GM12892 (cell line): ENCODE results near the gene SLC29A3.

Experiments
- DNase-seq: peaks from one replicate; pipeline ENCODE4 v3.0.0; 2011; ENCODE audit not compliant: insufficient read length
- FAIRE-seq: peaks from 2 replicates; lab custom pipeline; 2011; peaks lifted over from hg19 to GRCh38; lab: Jason Lieb, UNC
- POLR2A ChIP-seq: IDR thresholded peaks from 2 replicates; pipeline ENCODE4 v1.6.1; 2011; ENCODE audit warnings: low read depth, low read length, control low read depth
- POLR2AphosphoS5 ChIP-seq: IDR thresholded peaks from 2 replicates; pipeline ENCODE4 v1.6.1; 2011; ENCODE audit warnings: low read depth, low read length, control low read depth
- TAF1 ChIP-seq: IDR thresholded peaks from 2 replicates; pipeline ENCODE4 v1.6.1; 2011; ENCODE audit warnings: low read depth, mild to moderate bottlenecking, control low read depth, low read length, borderline replicate concordance

SLC29A3 gene

GRCh38 chr10:71392791-71393781 lies 74.0 kb downstream of the SLC29A3 start:
- TF ChIP-seq POLR2A: no peak
- no peak for TF ChIP-seq TAF1
- TF ChIP-seq POLR2AphosphoS5: no peak
- DNase-seq (no peak), FAIRE-seq (no peak)

GRCh38 chr10:71393841-71394475 lies 74.9 kb downstream of the SLC29A3 start:
- no peak for TF ChIP-seq POLR2A
- no peak for TF ChIP-seq POLR2AphosphoS5
- TF ChIP-seq TAF1: no peak
- no peak for FAIRE-seq

GRCh38 chr10:71394926-71395562 lies 76.0 kb downstream of the SLC29A3 start:
- DNase-seq (no peak), FAIRE-seq (no peak)
- no peak for TF ChIP-seq POLR2AphosphoS5
- no peak for TF ChIP-seq POLR2A
- no peak for TF ChIP-seq TAF1

More at GRCh38 chr10:71393841-71394475, 74.9 kb downstream of the SLC29A3 start:
- DNase-seq: no peak

- FAIRE-seq: no peak
- DNase-seq: no peak
- TF ChIP-seq TAF1 (no peak), POLR2AphosphoS5 (no peak), POLR2A (no peak)
Measured at GRCh38 chr10:71395621-71396020, 76.6 kb downstream of the SLC29A3 start.

- FAIRE-seq (no peak), DNase-seq (no peak)
- TF ChIP-seq POLR2A: no peak
- no peak for TF ChIP-seq POLR2AphosphoS5
- no peak for TF ChIP-seq TAF1
Measured at GRCh38 chr10:71396084-71396710, 77.1 kb downstream of the SLC29A3 start.

- no peak for FAIRE-seq
- no peak for DNase-seq
- TF ChIP-seq TAF1 (no peak), POLR2AphosphoS5 (no peak), POLR2A (no peak)
Measured at GRCh38 chr10:71396711-71397295, 77.7 kb downstream of the SLC29A3 start, which contains the start of gene CDH23. CDH23 (plus strand) TSS chr10:71396920; CDS start chr10:71439832, 42,912 bp downstream.

- no peak for FAIRE-seq
- no peak for DNase-seq
- TF ChIP-seq POLR2AphosphoS5 (no peak), POLR2A (no peak), TAF1 (no peak)
Measured at GRCh38 chr10:71397296-71398212, 78.5 kb downstream of the SLC29A3 start.

- TF ChIP-seq POLR2AphosphoS5 (no peak), TAF1 (no peak), POLR2A (no peak)
- no peak for FAIRE-seq
- DNase-seq: no peak
Measured at GRCh38 chr10:71398976-71399375, 79.9 kb downstream of the SLC29A3 start.

GRCh38 chr10:71399946-71400345 lies 80.9 kb downstream of the SLC29A3 start:
- no peak for DNase-seq

GRCh38 chr10:71401056-71401455 lies 82.0 kb downstream of the SLC29A3 start:
- FAIRE-seq (no peak), DNase-seq (no peak)
- TF ChIP-seq POLR2AphosphoS5 (no peak), POLR2A (no peak), TAF1 (no peak)

More at GRCh38 chr10:71399946-71400345, 80.9 kb downstream of the SLC29A3 start:
- no peak for TF ChIP-seq POLR2AphosphoS5
- FAIRE-seq: no peak
